AG04450 (cell line): ENCODE results near the gene PSENEN. TPM values are rescaled to one million over a fixed set of nuclear protein-coding genes. Genes with fewer than 3 reads are reported as not detected.

ENCODE experiments used
- CTCF ChIA-PET: fragments of 300-600, 350-600 bp; formaldehyde crosslinking; extraction: SDS; loops from one replicate; lab custom pipeline; 2022; ENCODE audit warnings: antibody characterized with exemption, inconsistent platforms; lab: Charles Lee
- POLR2A ChIA-PET: fragments of 350-600 bp; formaldehyde crosslinking; extraction: SDS; loops from one replicate; lab custom pipeline; 2021; ENCODE audit warnings: antibody characterized with exemption, inconsistent platforms; lab: Yijun Ruan, JAX
- DNase-seq: peaks from one replicate; pipeline ENCODE4 v3.0.0-alpha.2; 2011; ENCODE audit warnings: low read depth, low spot score
- H3K27ac ChIP-seq: one replicate; pipeline ENCODE4 v1.5.1; 2012; ENCODE audit warnings: low read depth, low read length, control low read depth
- H3K27me3 ChIP-seq: one replicate; pipeline ENCODE4 v1.6.0; 2012; ENCODE audit warnings: low read length; ENCODE audit not compliant: control insufficient read depth, insufficient read depth
- H3K4me3 ChIP-seq: 2 replicates; pipeline ENCODE4 v1.5.1; 2011; ENCODE audit warnings: mild to moderate bottlenecking, low read depth, low read length, control low read depth
- H3K9me3 ChIP-seq: 2 replicates; pipeline ENCODE4 v1.5.1; 2012; ENCODE audit warnings: low read length; ENCODE audit not compliant: control insufficient read depth, insufficient read depth
- polyA plus RNA-seq: library from polyadenylated mRNA; depleted of rRNA; stranded (reverse); fragments of >200 nt; gene quantifications from 2 replicates; pipeline ENCODE4 v1.2.3, GENCODE V29; 2011
- TF ChIP-seq, protein P1 (sequence below): IDR thresholded peaks from 2 replicates; pipeline ENCODE4 v1.5.1; 2011; ENCODE audit warnings: low read depth, low read length, control low read depth, inconsistent platforms

The PSENEN gene
- polyA plus RNA-seq, 1 experiment = 41.0 TPM

DNA sequence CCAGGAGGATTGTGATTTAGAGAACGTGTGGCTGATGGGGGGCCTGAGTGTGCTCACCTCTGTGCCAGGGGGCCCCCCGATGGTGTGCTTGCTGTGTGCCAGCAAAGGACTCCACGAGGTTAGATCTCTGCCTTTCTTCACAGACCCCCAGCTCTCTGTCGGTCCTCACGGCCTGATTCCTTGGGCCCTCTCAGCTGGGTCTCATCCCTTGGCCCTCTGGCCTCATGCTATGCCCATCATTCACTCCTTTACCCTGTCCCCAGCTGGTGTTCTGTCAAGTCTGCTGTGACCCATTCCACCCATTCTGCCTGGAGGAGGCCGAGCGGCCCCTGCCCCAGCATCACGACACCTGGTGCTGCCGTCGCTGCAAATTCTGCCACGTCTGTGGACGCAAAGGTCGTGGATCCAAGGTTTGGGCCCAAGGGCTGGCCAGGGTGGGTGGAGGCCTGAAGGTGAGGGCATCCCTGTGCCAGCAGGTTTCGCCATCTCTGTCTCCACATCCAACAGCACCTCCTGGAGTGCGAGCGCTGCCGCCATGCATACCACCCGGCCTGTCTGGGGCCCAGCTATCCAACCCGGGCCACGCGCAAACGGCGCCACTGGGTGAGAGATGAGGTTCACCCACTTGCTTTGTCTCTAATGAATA lies 20.1 kb upstream of the PSENEN start:
- DNase-seq = no peak
- H3K9me3 ChIP-seq = no peaks in the 10 kb centered on the region; the same call in 1 of the 2 replicates
- H3K27ac ChIP-seq = no peak overlapping the region
- TF ChIP-seq, protein P1, sequence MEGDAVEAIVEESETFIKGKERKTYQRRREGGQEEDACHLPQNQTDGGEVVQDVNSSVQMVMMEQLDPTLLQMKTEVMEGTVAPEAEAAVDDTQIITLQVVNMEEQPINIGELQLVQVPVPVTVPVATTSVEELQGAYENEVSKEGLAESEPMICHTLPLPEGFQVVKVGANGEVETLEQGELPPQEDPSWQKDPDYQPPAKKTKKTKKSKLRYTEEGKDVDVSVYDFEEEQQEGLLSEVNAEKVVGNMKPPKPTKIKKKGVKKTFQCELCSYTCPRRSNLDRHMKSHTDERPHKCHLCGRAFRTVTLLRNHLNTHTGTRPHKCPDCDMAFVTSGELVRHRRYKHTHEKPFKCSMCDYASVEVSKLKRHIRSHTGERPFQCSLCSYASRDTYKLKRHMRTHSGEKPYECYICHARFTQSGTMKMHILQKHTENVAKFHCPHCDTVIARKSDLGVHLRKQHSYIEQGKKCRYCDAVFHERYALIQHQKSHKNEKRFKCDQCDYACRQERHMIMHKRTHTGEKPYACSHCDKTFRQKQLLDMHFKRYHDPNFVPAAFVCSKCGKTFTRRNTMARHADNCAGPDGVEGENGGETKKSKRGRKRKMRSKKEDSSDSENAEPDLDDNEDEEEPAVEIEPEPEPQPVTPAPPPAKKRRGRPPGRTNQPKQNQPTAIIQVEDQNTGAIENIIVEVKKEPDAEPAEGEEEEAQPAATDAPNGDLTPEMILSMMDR = no peak
- ChIA-PET POLR2A (no interaction called here), CTCF (no interaction called here)
- no peak overlapping the region for H3K4me3 ChIP-seq
- H3K27me3 ChIP-seq = no peaks in the 10 kb centered on the region

GRCh38 chr19:35727053-35727955 lies 18.1 kb upstream of the PSENEN start:
- POLR2A ChIA-PET = no interaction called here
- Histone ChIP-seq H3K27ac (no peak overlapping the region), H3K9me3 (no peaks in the 10 kb centered on the region; the same call in 1 of the 2 replicates), H3K27me3 (no peaks in the 10 kb centered on the region), H3K4me3 (no peak overlapping the region)
- TF ChIP-seq, protein P1 = no peak
- no peak for DNase-seq
- CTCF ChIA-PET = interaction anchor here (0.6 to 0.7 kb wide), 2 partner anchors 13 to 207 kb away, joined by 4 read pairs; no protein-coding TSS in a partner anchor

- TF ChIP-seq, protein P1 = no peak
- no peaks in the 10 kb centered on the region; the same call in 1 of the 2 replicates for H3K9me3 ChIP-seq
Measured at GRCh38 chr19:35727956-35728706, 17.3 kb upstream of the PSENEN start.

GRCh38 chr19:35729021-35729420 lies 16.4 kb upstream of the PSENEN start:
- TF ChIP-seq, protein P1 = no peak
- DNase-seq = no peak
- CTCF ChIA-PET = no interaction called here
- Histone ChIP-seq H3K27me3 (no peaks in the 10 kb centered on the region), H3K27ac (no peak overlapping the region), H3K9me3 (no peaks in the 10 kb centered on the region; the same call in 1 of the 2 replicates), H3K4me3 (no peak overlapping the region)
- POLR2A ChIA-PET = no interaction called here

More at GRCh38 chr19:35727956-35728706, 17.3 kb upstream of the PSENEN start:
- Histone ChIP-seq H3K27ac (no peak overlapping the region), H3K27me3 (no peaks in the 10 kb centered on the region), H3K4me3 (no peak overlapping the region)
- ChIA-PET POLR2A (no interaction called here), CTCF (interaction anchor here (0.6 kb wide), 1 partner anchor 206 kb away, joined by 4 read pairs; no protein-coding TSS in a partner anchor)
- DNase-seq = no peak
